ENCODE data around the gene PREP.

DNA sequence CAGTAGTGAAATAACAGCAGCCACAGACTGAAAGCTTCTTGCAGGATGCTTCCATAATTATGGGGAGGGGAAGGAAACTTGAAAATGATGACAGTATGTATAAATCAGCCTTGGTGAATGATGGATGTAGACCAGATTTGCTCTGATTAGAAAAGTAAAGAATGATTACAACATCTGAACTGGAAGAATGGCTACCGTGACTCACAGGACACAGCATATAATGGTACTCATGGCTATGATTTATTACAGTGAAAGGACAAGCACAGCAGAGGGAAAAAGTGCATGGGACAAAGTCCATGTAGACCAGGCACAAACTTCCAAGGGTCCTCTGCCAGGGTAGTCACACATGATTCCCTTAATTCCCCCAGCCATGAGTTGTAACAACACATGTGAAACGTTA is 152.3 kb downstream of the PREP start:
- TF ChIP-seq, protein P1, sequence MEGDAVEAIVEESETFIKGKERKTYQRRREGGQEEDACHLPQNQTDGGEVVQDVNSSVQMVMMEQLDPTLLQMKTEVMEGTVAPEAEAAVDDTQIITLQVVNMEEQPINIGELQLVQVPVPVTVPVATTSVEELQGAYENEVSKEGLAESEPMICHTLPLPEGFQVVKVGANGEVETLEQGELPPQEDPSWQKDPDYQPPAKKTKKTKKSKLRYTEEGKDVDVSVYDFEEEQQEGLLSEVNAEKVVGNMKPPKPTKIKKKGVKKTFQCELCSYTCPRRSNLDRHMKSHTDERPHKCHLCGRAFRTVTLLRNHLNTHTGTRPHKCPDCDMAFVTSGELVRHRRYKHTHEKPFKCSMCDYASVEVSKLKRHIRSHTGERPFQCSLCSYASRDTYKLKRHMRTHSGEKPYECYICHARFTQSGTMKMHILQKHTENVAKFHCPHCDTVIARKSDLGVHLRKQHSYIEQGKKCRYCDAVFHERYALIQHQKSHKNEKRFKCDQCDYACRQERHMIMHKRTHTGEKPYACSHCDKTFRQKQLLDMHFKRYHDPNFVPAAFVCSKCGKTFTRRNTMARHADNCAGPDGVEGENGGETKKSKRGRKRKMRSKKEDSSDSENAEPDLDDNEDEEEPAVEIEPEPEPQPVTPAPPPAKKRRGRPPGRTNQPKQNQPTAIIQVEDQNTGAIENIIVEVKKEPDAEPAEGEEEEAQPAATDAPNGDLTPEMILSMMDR (IDR thresholded peaks at IDR 0.05; ENCODE audit: insufficient read depth, low read depth, low read length) = no peak
- TF ChIP-seq EZH2 (IDR thresholded peaks at IDR 0.05; ENCODE audit: insufficient read depth, low read length) = no peak

Measured in astrocyte (in vitro differentiated cells and primary cell).